Endothelial cell of umbilical vein (primary cell): ENCODE data around the gene NMNAT3. TPM values are rescaled to one million over a fixed set of nuclear protein-coding genes. Genes with fewer than 3 reads are reported as not detected.

Experiments used
- BruUV-seq: library from RNA; stranded (reverse); fragments of 400-500 nt; replicated peaks from 2 replicates; lab custom pipeline; 2021; lab: Mats Ljungman, UMichigan
- CTCF ChIA-PET: fragments of 300-600, 350-600 bp; sonication (Branson Sonifier 250); formaldehyde crosslinking; loops from one replicate; lab custom pipeline; 2021; ENCODE audit warnings: antibody characterized with exemption, inconsistent platforms; lab: Charles Lee
- POLR2A ChIA-PET: fragments of 300-600, 350-600 bp; sonication (Branson Sonifier 250); formaldehyde crosslinking; loops from one replicate; lab custom pipeline; 2021; ENCODE audit warnings: antibody characterized with exemption, inconsistent platforms; lab: Charles Lee
- DNase-seq: peaks from one replicate; pipeline ENCODE4 v3.0.0-alpha.2; 2011; ENCODE audit warnings: low read depth, low spot score
- FAIRE-seq: peaks from 2 replicates; lab custom pipeline; 2011; peaks lifted over from hg19 to GRCh38; lab: Jason Lieb, UNC
- H2AFZ ChIP-seq: 2 replicates; pipeline ENCODE4 v1.6.0; 2012; ENCODE audit warnings: low read depth, low read length, control low read depth, inconsistent platforms
- H3K27ac ChIP-seq: 2 replicates; pipeline ENCODE4 v1.5.1; 2011; ENCODE audit warnings: low read depth, mild to moderate bottlenecking, control low read depth, low read length, moderate library complexity; ENCODE audit not compliant: insufficient read depth
- H3K27me3 ChIP-seq, 2 experiments: 2 replicates each; pipeline versions ENCODE4 v1.6.0 to v1.6.1; 2011; ENCODE audit warnings: low read length in 2 of 2, mixed read lengths in 1 of 2; ENCODE audit not compliant: control insufficient read depth in 2 of 2, insufficient read depth in 2 of 2
- H3K36me3 ChIP-seq, 2 experiments: 2 replicates in 1 of 2; 3 replicates in 1 of 2; pipeline ENCODE4 v1.5.1; 2011; ENCODE audit warnings: low read length in 2 of 2, mild to moderate bottlenecking in 1 of 2, moderate library complexity in 1 of 2; ENCODE audit not compliant: control insufficient read depth in 2 of 2, insufficient read depth in 2 of 2; ENCODE audit errors: extremely low read depth in 1 of 2
- H3K4me1 ChIP-seq: 3 replicates; pipeline ENCODE4 v1.5.1; 2011; ENCODE audit warnings: mild to moderate bottlenecking, low read length; ENCODE audit not compliant: control insufficient read depth, insufficient read depth; ENCODE audit errors: extremely low read depth
- H3K4me2 ChIP-seq: 2 replicates; pipeline ENCODE4 v1.6.1; 2011; ENCODE audit warnings: low read length, control low read depth, mixed read lengths; ENCODE audit not compliant: insufficient read depth
- H3K4me3 ChIP-seq, 3 experiments: fragments of 200-600 bp in 1 of 3; sonication (generic), shearing (Covaris generic) in 1 of 3; replicated peaks in 1 of 3; 2 replicates each; pipeline ENCODE4 v1.5.1; 2011 to 2016; ENCODE audit warnings: control low read depth in 3 of 3, low read length in 3 of 3, mild to moderate bottlenecking in 2 of 3, inconsistent platforms in 1 of 3, low read depth in 1 of 3, moderate library complexity in 1 of 3; ENCODE audit not compliant: insufficient read depth in 1 of 3
- H3K79me2 ChIP-seq: 2 replicates; pipeline ENCODE4 v1.6.0; 2012; ENCODE audit warnings: low read length, inconsistent platforms; ENCODE audit not compliant: control insufficient read depth, insufficient read depth
- H3K9ac ChIP-seq: replicated peaks from 2 replicates; pipeline ENCODE3; 2011; ENCODE audit warnings: low read length, control low read depth; ENCODE audit not compliant: insufficient read depth; ENCODE audit errors: extremely low read depth
- H3K9me1 ChIP-seq: replicated peaks from 3 replicates; pipeline ENCODE4 v1.6.0; 2011; ENCODE audit warnings: mild to moderate bottlenecking, low read length; ENCODE audit not compliant: control insufficient read depth, insufficient read depth; ENCODE audit errors: extremely low read depth
- H3K9me3 ChIP-seq: replicated peaks from 2 replicates; pipeline ENCODE4 v1.5.1; 2012; ENCODE audit warnings: low read length, inconsistent platforms; ENCODE audit not compliant: control insufficient read depth, insufficient read depth
- H4K20me1 ChIP-seq: replicated peaks from 2 replicates; pipeline ENCODE3; 2011; ENCODE audit warnings: mild to moderate bottlenecking, low read length; ENCODE audit not compliant: control insufficient read depth, insufficient read depth; ENCODE audit errors: extremely low read depth
- CTCF ChIP-seq, 2 donors: IDR thresholded peaks; 1 replicate in 1 of 2; 2 replicates in 1 of 2; pipeline ENCODE4 v1.5.1; 2011; ENCODE audit warnings: low read length in 2 of 2, mild to moderate bottlenecking in 2 of 2, moderate library complexity in 2 of 2, control low read depth in 1 of 2, inconsistent platforms in 1 of 2, low read depth in 1 of 2; ENCODE audit not compliant: insufficient read depth in 1 of 2; ENCODE audit errors: extremely low read depth in 1 of 2
- EZH2 ChIP-seq: IDR thresholded peaks from 2 replicates; pipeline ENCODE4 v1.6.1; 2012; ENCODE audit warnings: borderline replicate concordance, low read depth, mild to moderate bottlenecking, moderate library complexity, low read length, inconsistent platforms; ENCODE audit not compliant: severe bottlenecking
- FOS ChIP-seq: IDR thresholded peaks from 2 replicates; pipeline ENCODE4 v1.6.1; 2011; ENCODE audit warnings: mild to moderate bottlenecking, low read length, moderate library complexity, borderline replicate concordance; ENCODE audit not compliant: insufficient read depth
- GATA2 ChIP-seq: IDR thresholded peaks from 2 replicates; pipeline ENCODE4 v1.7.0; 2011; ENCODE audit warnings: low read depth, mild to moderate bottlenecking, moderate library complexity, mixed read lengths, low read length; ENCODE audit not compliant: insufficient read length, insufficient read depth
- JUN ChIP-seq: IDR thresholded peaks from 2 replicates; pipeline ENCODE4 v1.6.1; 2011; ENCODE audit warnings: borderline replicate concordance, low read depth; ENCODE audit not compliant: insufficient read length, insufficient read depth
- MAX ChIP-seq: IDR thresholded peaks from 2 replicates; pipeline ENCODE4 v1.6.1; 2011; ENCODE audit not compliant: insufficient read depth, insufficient read length
- MYC ChIP-seq: IDR thresholded peaks from one replicate; pipeline ENCODE4 v1.6.1; 2011; ENCODE audit warnings: mild to moderate bottlenecking, low read depth, low read length
- POLR2A ChIP-seq: IDR thresholded peaks from 2 replicates; pipeline ENCODE4 v1.6.1; 2012; ENCODE audit warnings: low read depth, mild to moderate bottlenecking, control low read depth, low read length
- POLR2AphosphoS5 ChIP-seq: IDR thresholded peaks from 2 replicates; pipeline ENCODE4 v1.6.1; 2012; ENCODE audit warnings: low read depth, mild to moderate bottlenecking, control low read depth, low read length, moderate library complexity; ENCODE audit not compliant: insufficient read depth
- dilution Hi-C: fragments of 300-500 bp; cut with MboI; formaldehyde crosslinking; loops from one replicate; pipeline ENCODE4 v1.15.0; 2019; ENCODE audit warnings: low sequenced_read_pairs; ENCODE audit not compliant: extremely low pct_ligation_motif_present
- intact Hi-C: fragments of 100-400 bp; cut with micrococcal nuclease; formaldehyde crosslinking; loops from one replicate; pipeline ENCODE4 v1.10.0; 2022
- polyA plus RNA-seq, 4 experiments: library from polyadenylated mRNA; depleted of rRNA in 3 of 4; stranded (reverse) in 3 of 4; unstranded in 1 of 4; fragments of >200 nt; gene quantifications; 2 replicates each; pipeline versions ENCODE4 v1.2.1 to v1.2.3, GENCODE V29; 2011 to 2012; ENCODE audit warnings: missing spikeins in 1 of 4
- total RNA-seq: library from RNA; stranded (reverse); gene quantifications from 2 replicates; pipeline ENCODE4 v1.2.3, GENCODE V29; 2021

The NMNAT3 gene
- total and polyA plus RNA-seq, 2 donors (not counting 3 experiments of a cell fraction or from before 2014, with no cell fraction given), result 0.59 to 0.60 TPM

- Histone ChIP-seq H3K4me2 (no peak overlapping the region), H4K20me1 (no peaks in the 10 kb centered on the region), H3K9ac (no peak overlapping the region), H3K36me3 (no peaks in the 10 kb centered on the region), H3K9me3 (no peaks in the 10 kb centered on the region), H3K4me3 (no peak overlapping the region), H3K9me1 (no peaks in the 10 kb centered on the region), H3K79me2 (no peaks in the 10 kb centered on the region), H3K27ac (no peak overlapping the region), H3K4me1 (no peaks in the 10 kb centered on the region), H2AFZ (no peak overlapping the region), H3K27me3 (no peaks in the 10 kb centered on the region)
- no peak for DNase-seq
- POLR2A ChIA-PET, result no interaction called here
- CTCF ChIA-PET, result no interaction called here
- intact Hi-C loops, result no loop called here
- TF ChIP-seq POLR2AphosphoS5 (no peak), JUN (no peak), FOS (no peak), MYC (no peak), CTCF (IDR thresholded peaks at IDR 0.05; ENCODE audit: extremely low read depth in 1 of 2, insufficient read depth in 1 of 2, low read depth in 1 of 2, low read length in 2 of 2) (no peak), POLR2A (no peak), EZH2 (no peak), GATA2 (no peak), MAX (no peak)
- FAIRE-seq, result no peak
- no TSS peak for BruUV-seq
- dilution Hi-C loops, result no loop called here
These were observed 99.9 kb downstream of the NMNAT3 start for GRCh38 chr3:139577909-139578308.
